Stimulated activated naive CD8-positive, alpha-beta T cell treated with anti-CD3 and anti-CD28 coated beads, Interleukin-15, Interleukin-2, amounts not matched to agents 100 ng/mL and 50 ng/mL, for 24 hours (primary cell): Measurements from ENCODE around the gene MMP24OS.
A peak's percentile ranks its signal among the peaks of the same experiment; 100 is the strongest.

ENCODE experiments used
- H3K27ac Mint-ChIP-seq: one replicate; pipeline ENCODE4 v1.8.0; 2021; ENCODE audit warnings: mild to moderate bottlenecking, mixed read lengths
- H3K27me3 Mint-ChIP-seq: one replicate; pipeline ENCODE4 v1.8.0; 2021; ENCODE audit warnings: mixed read lengths
- H3K36me3 Mint-ChIP-seq: one replicate; pipeline ENCODE4 v1.8.0; 2021; ENCODE audit warnings: low read depth, mixed read lengths
- H3K4me1 Mint-ChIP-seq: one replicate; pipeline ENCODE4 v1.8.0; 2021; ENCODE audit warnings: low read depth, mixed read lengths
- H3K4me3 Mint-ChIP-seq: one replicate; pipeline ENCODE4 v1.8.0; 2021; ENCODE audit warnings: mild to moderate bottlenecking, mixed read lengths
- H3K9me3 Mint-ChIP-seq: one replicate; pipeline ENCODE4 v1.8.0; 2021; ENCODE audit warnings: mixed read lengths

Gene MMP24OS

DNA sequence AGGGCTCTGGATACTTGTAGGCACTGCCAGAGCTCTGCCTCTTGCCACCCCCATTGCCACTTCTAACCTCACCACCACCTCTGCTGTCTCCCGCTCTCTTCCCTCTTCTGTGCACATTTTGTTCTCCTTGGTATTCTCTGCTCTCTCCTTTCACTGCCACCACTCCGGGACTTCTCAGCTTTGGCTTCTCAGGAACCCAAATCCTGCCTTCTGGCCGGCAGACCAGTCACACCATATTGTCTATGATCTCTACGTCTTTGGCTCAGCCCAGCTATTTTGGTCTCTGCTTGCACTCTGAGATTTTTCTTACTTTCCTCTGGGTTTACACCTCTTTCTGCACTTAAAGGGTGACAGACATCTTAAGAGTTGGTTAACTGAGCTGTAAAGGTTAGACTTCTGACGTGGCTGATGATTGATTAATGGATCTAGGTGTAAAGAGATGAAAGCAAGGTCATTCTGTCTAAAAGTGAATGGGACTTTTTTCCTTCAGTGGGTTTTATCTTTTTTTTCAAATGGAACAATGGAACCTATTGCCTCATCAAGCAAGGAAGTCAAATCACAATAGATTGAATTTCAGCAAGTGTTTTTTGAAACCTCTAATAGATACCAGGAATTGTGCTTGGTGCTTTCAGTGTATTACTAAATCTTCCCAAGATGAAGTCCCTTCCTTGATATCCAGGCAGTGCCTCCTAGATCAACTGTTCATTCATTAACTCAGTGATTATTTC lies 37.7 kb downstream of the MMP24OS start:
- Mint-ChIP-seq H3K4me3 (no peak overlapping the region), H3K9me3 (no peaks in the 10 kb centered on the region), H3K4me1 (no peaks in the 10 kb centered on the region), H3K27me3 (no peaks in the 10 kb centered on the region), H3K36me3 (peaks cover 3% of the 10 kb centered on the region), H3K27ac (no peak overlapping the region)

GRCh38 chr20:35238735-35239134 lies 39.2 kb downstream of the MMP24OS start:
- no peaks in the 10 kb centered on the region for H3K4me1 Mint-ChIP-seq
- H3K4me3 Mint-ChIP-seq = no peak overlapping the region
- H3K9me3 Mint-ChIP-seq = no peaks in the 10 kb centered on the region
- no peaks in the 10 kb centered on the region for H3K27me3 Mint-ChIP-seq
- H3K27ac Mint-ChIP-seq = no peak overlapping the region
- peaks cover 8% of the 10 kb centered on the region for H3K36me3 Mint-ChIP-seq

DNA sequence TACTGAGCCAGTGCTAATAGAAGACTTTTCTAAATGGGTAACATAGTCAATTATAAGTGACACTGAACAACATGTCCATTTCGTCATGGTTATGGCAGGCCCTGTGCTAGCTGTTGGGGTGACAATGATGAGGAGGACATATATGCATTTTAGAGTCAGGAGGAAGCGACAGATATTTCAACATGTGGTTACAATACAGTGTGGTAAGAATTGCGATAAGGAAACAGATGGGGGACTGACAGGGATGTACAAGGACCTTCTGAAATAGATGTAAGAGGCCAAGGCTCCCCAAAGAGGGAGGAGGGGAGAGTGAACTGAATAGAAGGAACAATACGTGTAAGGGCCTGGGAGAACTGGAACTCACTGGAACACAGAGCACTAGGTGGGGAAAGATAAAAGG lies 39.8 kb downstream of the MMP24OS start:
- Mint-ChIP-seq H3K27me3 (no peaks in the 10 kb centered on the region), H3K36me3 (peaks cover 8% of the 10 kb centered on the region), H3K27ac (no peak overlapping the region), H3K4me3 (no peak overlapping the region), H3K9me3 (no peaks in the 10 kb centered on the region), H3K4me1 (no peaks in the 10 kb centered on the region)

DNA sequence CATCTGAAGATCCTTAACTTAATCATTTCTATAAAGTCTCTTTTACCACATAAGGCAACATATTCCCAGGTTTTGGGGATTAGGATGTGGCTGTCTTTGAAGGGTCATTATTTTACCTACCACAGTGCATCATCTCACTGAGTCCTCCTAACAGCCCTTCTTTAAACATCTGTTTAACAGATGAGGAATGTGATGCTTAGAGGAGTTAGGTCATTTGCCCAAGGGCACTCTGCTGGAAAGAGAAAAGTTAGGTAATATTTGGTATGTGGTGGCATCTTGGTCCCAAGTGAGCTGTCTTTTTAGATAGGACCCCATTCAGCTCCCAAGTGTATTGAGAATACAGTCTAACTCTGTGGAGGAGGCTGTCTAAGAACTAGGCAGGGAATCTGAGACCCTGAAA lies 40.4 kb downstream of the MMP24OS start:
- Mint-ChIP-seq H3K27me3 (no peaks in the 10 kb centered on the region), H3K4me1 (no peaks in the 10 kb centered on the region), H3K4me3 (no peak overlapping the region), H3K36me3 (peaks cover 8% of the 10 kb centered on the region), H3K9me3 (no peaks in the 10 kb centered on the region), H3K27ac (no peak overlapping the region)

DNA sequence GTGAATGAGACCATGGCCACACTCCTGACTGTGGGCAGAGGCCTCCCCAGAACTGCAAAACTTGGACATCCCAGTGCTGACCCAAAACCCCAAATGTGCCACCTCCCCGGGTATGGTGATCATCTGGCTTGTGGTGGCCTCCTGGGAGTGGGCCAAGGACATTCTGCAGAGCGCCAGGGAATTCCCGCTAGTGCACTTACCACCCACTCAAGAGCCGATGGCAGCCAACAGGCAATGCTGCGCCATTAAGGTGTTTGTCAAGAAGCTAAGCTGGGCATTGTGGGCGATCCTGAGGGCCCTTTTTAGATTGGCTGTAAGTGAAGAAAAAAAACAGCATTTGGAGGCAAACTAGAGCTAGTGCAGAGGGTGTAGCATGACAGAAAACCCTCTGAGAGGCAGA lies 42.0 kb downstream of the MMP24OS start:
- Mint-ChIP-seq H3K27ac (no peak overlapping the region), H3K9me3 (no peaks in the 10 kb centered on the region), H3K27me3 (no peaks in the 10 kb centered on the region), H3K36me3 (peaks cover 15% of the 10 kb centered on the region), H3K4me1 (no peaks in the 10 kb centered on the region), H3K4me3 (no peak overlapping the region)

DNA sequence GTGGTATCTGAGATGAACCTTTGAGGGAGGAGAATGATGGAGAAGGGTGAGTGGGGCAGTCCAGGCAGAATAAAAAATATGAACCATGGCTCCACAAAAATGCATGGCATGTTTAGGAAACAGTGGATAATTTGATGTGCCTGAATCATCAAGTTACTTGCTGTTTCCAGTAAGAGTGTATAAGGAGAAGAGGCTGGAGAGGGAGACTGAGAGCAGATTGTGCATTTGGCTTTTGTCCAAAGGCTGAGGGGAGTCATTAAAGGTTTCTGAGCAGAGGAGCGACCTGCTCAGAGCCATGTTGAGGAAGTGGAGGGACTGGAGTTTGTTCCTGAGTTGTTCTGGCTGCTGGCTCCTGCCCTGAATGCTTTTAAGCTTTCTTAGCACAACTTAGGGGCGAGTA lies 45.3 kb downstream of the MMP24OS start:
- H3K27me3 Mint-ChIP-seq = peaks cover 17% of the 10 kb centered on the region
- no peak overlapping the region for H3K4me3 Mint-ChIP-seq
- peaks cover 18% of the 10 kb centered on the region for H3K36me3 Mint-ChIP-seq
- H3K4me1 Mint-ChIP-seq = no peaks in the 10 kb centered on the region
- H3K27ac Mint-ChIP-seq = no peak overlapping the region
- H3K9me3 Mint-ChIP-seq = no peaks in the 10 kb centered on the region

DNA sequence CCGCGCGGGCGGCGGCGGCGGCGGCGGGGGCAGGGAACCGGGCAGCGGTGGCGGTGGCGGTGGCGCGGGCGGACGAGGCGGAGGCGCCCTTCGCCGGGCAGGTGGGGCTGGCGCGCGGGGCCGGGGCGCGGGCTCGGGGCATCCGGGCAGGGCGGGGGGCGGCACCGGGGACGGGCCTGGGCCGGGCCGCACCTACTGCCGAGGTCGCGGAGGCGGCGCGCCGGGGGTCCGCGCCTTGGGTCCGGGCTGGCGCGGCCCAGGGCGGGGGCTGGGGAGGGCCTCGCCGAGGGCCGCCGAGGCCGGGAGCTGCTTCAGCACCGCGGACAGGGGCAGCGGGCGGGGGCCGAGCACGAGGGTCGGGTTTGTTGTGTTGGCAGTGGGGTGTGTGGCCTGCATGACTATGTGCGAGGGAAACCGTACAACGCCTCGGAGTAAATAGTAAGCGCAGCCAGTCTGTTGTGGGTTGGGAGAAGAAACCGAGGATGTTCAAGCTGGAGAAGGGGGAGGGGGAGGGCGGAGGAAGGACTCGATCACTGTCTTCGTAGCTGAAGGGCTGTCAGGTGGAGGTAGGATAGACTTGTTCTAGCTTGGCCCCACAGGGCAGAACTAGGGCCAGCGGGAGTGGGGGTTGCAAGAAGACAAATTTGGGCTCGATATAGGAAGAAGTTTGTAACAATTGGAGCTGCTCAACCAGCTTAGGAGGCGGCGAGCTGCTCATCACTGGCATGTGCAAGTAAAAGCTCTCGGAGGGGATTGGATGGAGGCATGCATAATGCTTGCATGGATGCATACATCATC lies 50.8 kb downstream of the MMP24OS start:
- H3K4me3 Mint-ChIP-seq = peak overlapping the region; percentile 62
- H3K36me3 Mint-ChIP-seq = peaks cover 10% of the 10 kb centered on the region
- peaks cover 43% of the 10 kb centered on the region for H3K27me3 Mint-ChIP-seq
- H3K9me3 Mint-ChIP-seq = no peaks in the 10 kb centered on the region
- peaks cover 12% of the 10 kb centered on the region for H3K4me1 Mint-ChIP-seq
- H3K27ac Mint-ChIP-seq = no peak overlapping the region
